SH-SY5Y (cell line): ENCODE results near the gene REC114.

ENCODE experiments used
- GATA2 ChIP-seq: IDR thresholded peaks from 2 replicates; pipeline ENCODE4 v1.6.1; 2011; ENCODE audit warnings: mild to moderate bottlenecking, low read depth, low read length
- GATA3 ChIP-seq: IDR thresholded peaks from 2 replicates; pipeline ENCODE4 v1.6.1; 2011; ENCODE audit warnings: low read depth, mild to moderate bottlenecking, low read length, moderate library complexity

Gene REC114

GRCh38 chr15:73500696-73501095, 57.7 kb downstream of the REC114 start:
- TF ChIP-seq GATA3 (no peak), GATA2 (no peak)

GRCh38 chr15:73504885-73505284, 61.9 kb downstream of the REC114 start:
- TF ChIP-seq GATA2 = no peak
- TF ChIP-seq GATA3 = no peak

GRCh38 chr15:73515527-73515926, 72.6 kb downstream of the REC114 start:
- TF ChIP-seq GATA2 (no peak), GATA3 (no peak)

- TF ChIP-seq GATA2 (no peak), GATA3 (no peak)
Measured at GRCh38 chr15:73517566-73517965, 74.6 kb downstream of the REC114 start.

- TF ChIP-seq GATA2 = no peak
- no peak for TF ChIP-seq GATA3
Measured at GRCh38 chr15:73518180-73518862, 75.4 kb downstream of the REC114 start.

GRCh38 chr15:73518876-73519733, 76.1 kb downstream of the REC114 start:
- no peak for TF ChIP-seq GATA2
- TF ChIP-seq GATA3 = no peak

- TF ChIP-seq GATA2 = no peak
- no peak for TF ChIP-seq GATA3
Measured at GRCh38 chr15:73522011-73522410, 79.0 kb downstream of the REC114 start.

- TF ChIP-seq GATA2 (no peak), GATA3 (no peak)
Measured at GRCh38 chr15:73524919-73525318, 82.0 kb downstream of the REC114 start.

- TF ChIP-seq GATA2 (no peak), GATA3 (no peak)
Measured at GRCh38 chr15:73527598-73527997, 84.6 kb downstream of the REC114 start.

GRCh38 chr15:73530649-73531048, 87.7 kb downstream of the REC114 start:
- no peak for TF ChIP-seq GATA3
- TF ChIP-seq GATA2 = no peak

GRCh38 chr15:73538123-73538522, 95.2 kb downstream of the REC114 start:
- TF ChIP-seq GATA3 = no peak
- TF ChIP-seq GATA2 = no peak

- no peak for TF ChIP-seq GATA2
- TF ChIP-seq GATA3 = no peak
Measured at GRCh38 chr15:73538563-73539211, 95.7 kb downstream of the REC114 start.

- TF ChIP-seq GATA2 (no peak), GATA3 (no peak)
Measured at GRCh38 chr15:73539212-73540128, 96.5 kb downstream of the REC114 start.
